ENCODE results near the gene TRHDE. TPM values are rescaled to one million over a fixed set of nuclear protein-coding genes. Genes with fewer than 3 reads are reported as not detected.

Gene TRHDE
- total RNA-seq, 4 donors from 2014 or later, result 0.49 to 5.8 (median 1.1) TPM

DNA sequence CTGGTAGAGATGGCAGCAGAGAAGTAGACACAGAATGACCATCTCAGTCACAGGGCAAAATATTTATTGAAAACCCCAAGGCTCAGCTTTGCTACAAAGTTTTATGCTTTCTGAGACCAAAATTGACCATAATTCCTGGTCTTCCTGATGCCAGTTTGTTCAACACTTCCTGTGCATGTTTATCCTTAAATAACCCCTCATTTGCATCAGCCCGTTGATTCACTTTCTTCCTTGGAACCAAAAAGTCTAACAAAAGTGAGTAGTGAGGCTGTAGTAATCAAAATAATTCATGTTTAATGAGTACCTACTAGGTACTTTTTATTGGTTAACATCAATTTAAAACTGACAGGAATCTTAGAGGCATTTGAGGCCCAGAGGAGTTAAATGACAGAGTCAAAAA lies 51.7 kb downstream of the TRHDE start:
- intact Hi-C loops (cut with DNase I; ENCODE audit: low total_unique reads), result no loop called here
- 69 to 88% methylated on average over 1 of the region's 1 CpG for WGBS, 2 donors

DNA sequence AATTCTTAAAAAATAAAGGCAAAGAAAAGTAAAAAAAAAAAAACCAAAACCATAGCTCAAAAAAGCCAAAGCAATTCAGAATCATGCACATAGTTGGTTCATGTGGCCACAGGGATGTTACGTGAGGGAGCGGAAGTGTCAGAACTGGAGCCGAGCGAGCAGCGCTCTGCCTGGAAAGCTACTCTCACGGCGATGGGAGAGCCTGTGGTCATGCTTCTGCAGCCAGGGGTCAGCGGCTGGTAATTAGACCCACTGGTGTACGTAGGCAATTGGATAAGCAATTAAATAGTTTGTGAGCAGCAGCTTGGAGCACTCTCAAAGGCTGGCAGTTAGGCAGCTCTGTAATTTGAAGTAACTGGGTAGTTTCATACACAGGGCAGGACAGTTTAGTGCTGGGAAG lies 58.1 kb downstream of the TRHDE start:
- H3K4me3 ChIP-seq (ENCODE audit: low read depth, poor library complexity, severe bottlenecking), result no peak overlapping the region
- intact Hi-C loops (cut with DNase I; ENCODE audit: low total_unique reads), result no loop called here
- TF ChIP-seq POLR2A (IDR thresholded peaks at IDR 0.05), result no peak
- TF ChIP-seq, protein P1, sequence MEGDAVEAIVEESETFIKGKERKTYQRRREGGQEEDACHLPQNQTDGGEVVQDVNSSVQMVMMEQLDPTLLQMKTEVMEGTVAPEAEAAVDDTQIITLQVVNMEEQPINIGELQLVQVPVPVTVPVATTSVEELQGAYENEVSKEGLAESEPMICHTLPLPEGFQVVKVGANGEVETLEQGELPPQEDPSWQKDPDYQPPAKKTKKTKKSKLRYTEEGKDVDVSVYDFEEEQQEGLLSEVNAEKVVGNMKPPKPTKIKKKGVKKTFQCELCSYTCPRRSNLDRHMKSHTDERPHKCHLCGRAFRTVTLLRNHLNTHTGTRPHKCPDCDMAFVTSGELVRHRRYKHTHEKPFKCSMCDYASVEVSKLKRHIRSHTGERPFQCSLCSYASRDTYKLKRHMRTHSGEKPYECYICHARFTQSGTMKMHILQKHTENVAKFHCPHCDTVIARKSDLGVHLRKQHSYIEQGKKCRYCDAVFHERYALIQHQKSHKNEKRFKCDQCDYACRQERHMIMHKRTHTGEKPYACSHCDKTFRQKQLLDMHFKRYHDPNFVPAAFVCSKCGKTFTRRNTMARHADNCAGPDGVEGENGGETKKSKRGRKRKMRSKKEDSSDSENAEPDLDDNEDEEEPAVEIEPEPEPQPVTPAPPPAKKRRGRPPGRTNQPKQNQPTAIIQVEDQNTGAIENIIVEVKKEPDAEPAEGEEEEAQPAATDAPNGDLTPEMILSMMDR (IDR thresholded peaks at IDR 0.05), result no peak
- 42 to 48% methylated on average over 9 of the region's 9 CpGs for WGBS, 2 donors
- DNase-seq (ENCODE audit: low spot score in 2 of 2), result no peak

More for the DNA sequence above, 51.7 kb downstream of the TRHDE start:
- DNase-seq (ENCODE audit: low spot score in 2 of 2), result no peak
- TF ChIP-seq, protein P1 (IDR thresholded peaks at IDR 0.05), result no peak
- TF ChIP-seq POLR2A (IDR thresholded peaks at IDR 0.05), result no peak
- H3K4me3 ChIP-seq (ENCODE audit: low read depth, poor library complexity, severe bottlenecking), result no peak overlapping the region

- WGBS, 2 donors, result 82 to 88% methylated on average over 4 of the region's 4 CpGs
- H3K4me3 ChIP-seq (ENCODE audit: low read depth, poor library complexity, severe bottlenecking), result no peak overlapping the region
- no peak for DNase-seq (ENCODE audit: low spot score in 2 of 2)
- TF ChIP-seq, protein P1 (IDR thresholded peaks at IDR 0.05), result no peak
- TF ChIP-seq POLR2A (IDR thresholded peaks at IDR 0.05), result no peak
- intact Hi-C loops (cut with DNase I; ENCODE audit: low total_unique reads), result no loop called here
Observed at GRCh38 chr12:72330784-72331183, 58.6 kb downstream of the TRHDE start.

DNA sequence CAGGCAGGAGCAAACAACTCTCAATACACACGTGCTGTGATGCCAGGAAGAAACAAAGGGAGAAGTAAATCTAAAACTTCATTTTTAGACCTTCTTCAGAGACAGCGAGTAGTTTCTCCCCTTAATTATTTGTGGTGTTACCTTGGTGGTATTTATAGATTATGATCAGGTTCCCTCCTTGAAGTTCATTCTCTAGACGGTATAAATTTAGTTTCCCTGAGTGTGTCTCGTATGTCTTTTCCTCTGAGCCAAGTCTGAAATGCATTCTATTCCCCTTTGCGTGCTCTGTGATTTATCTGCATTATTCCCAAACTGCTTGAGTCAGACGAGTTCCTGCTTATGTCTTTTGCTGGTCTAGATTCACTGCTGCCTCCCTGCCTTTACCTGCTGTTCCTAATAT lies 65.2 kb downstream of the TRHDE start:
- intact Hi-C loops (cut with DNase I; ENCODE audit: low total_unique reads), result no loop called here
- no peak for DNase-seq (ENCODE audit: low spot score in 2 of 2)
- WGBS, 2 donors, result 36 to 47% methylated on average over 6 of the region's 6 CpGs
- TF ChIP-seq, protein P1 (IDR thresholded peaks at IDR 0.05), result no peak
- no peak for TF ChIP-seq POLR2A (IDR thresholded peaks at IDR 0.05)
- H3K4me3 ChIP-seq (ENCODE audit: low read depth, poor library complexity, severe bottlenecking), result no peak overlapping the region

DNA sequence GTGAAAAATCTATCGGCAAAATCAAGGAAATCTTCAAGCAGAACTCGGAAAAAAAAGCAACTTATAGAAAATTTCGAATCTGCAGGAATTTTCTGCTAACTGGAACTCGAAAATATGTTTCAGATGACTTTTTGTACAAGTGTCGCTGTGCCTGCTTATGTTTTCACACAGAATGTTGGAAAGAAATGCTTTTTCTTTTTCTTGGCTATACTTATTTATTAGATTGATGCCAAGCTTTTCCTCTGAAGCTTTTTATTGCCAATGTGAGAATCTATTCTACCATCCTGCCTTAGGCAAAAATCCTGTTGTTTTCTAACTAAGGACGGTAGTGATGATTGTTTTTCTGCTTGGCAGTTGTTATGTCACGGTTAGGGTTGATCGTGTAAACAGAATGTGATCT lies 65.8 kb downstream of the TRHDE start:
- 64 to 66% methylated on average over 8 of the region's 8 CpGs for WGBS, 2 donors
- TF ChIP-seq, protein P1 (IDR thresholded peaks at IDR 0.05), result no peak
- no peak for TF ChIP-seq POLR2A (IDR thresholded peaks at IDR 0.05)
- DNase-seq (ENCODE audit: low spot score in 2 of 2), result no peak
- no peak overlapping the region for H3K4me3 ChIP-seq (ENCODE audit: low read depth, poor library complexity, severe bottlenecking)
- intact Hi-C loops (cut with DNase I; ENCODE audit: low total_unique reads), result no loop called here

DNA sequence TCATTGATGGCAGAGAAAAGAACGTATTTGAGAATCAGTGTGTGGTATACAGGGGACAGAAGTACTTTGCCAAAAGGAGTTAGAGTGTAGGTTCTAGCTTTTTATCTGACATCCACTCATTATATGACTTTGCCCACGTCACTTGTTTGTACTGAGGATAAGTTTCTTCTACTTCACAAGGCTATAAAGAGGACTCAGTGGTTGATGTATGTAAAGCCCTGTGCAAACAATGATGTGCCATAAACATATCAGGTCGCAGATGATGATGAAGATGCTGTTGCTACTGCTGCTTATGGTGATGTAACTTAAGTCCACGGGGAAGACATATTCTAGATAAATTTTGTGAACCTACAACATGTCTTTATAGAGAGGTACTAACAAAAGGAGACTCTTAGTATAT lies 66.3 kb downstream of the TRHDE start:
- TF ChIP-seq, protein P1 (IDR thresholded peaks at IDR 0.05), result no peak
- no peak for TF ChIP-seq POLR2A (IDR thresholded peaks at IDR 0.05)
- H3K4me3 ChIP-seq (ENCODE audit: low read depth, poor library complexity, severe bottlenecking), result no peak overlapping the region
- DNase-seq (ENCODE audit: low spot score in 2 of 2), result no peak
- 66% methylated on average over 4 of the region's 4 CpGs for WGBS, 2 donors
- intact Hi-C loops (cut with DNase I; ENCODE audit: low total_unique reads), result no loop called here

Data from lower leg skin (tissue), 4 donors.